Smooth muscle cell (in vitro differentiated cells): Measurements from ENCODE around the gene NIP7. TPM values are rescaled to one million over a fixed set of nuclear protein-coding genes. Genes with fewer than 3 reads are reported as not detected.

Experiments
- DNase-seq: peaks from one replicate; lab custom pipeline; 2025; ENCODE audit not compliant: unreplicated experiment; lab: John Stamatoyannopoulos, UW
- H2AFZ ChIP-seq: fragments of 200-600 bp; sonication (generic); 2 replicates; pipeline ENCODE4 v1.6.0; 2016; ENCODE audit warnings: antibody characterized with exemption, low read depth, mild to moderate bottlenecking
- H3F3A ChIP-seq: fragments of 200-600 bp; sonication (generic); 2 replicates; pipeline ENCODE4 v1.6.0; 2017; ENCODE audit warnings: antibody characterized with exemption, low read depth
- H3K27ac ChIP-seq: fragments of 200-600 bp; sonication (generic); 2 replicates; pipeline ENCODE4 v1.5.1; 2016; ENCODE audit warnings: low read depth, mild to moderate bottlenecking
- H3K27me3 ChIP-seq: fragments of 200-600 bp; sonication (generic); 2 replicates; pipeline ENCODE4 v1.6.1; 2016; ENCODE audit warnings: low read depth, mild to moderate bottlenecking
- H3K36me3 ChIP-seq: fragments of 200-600 bp; sonication (generic); 2 replicates; pipeline ENCODE4 v1.5.1; 2016; ENCODE audit warnings: low read depth
- H3K4me1 ChIP-seq: fragments of 200-600 bp; sonication (generic); 2 replicates; pipeline ENCODE4 v1.5.1; 2016; ENCODE audit warnings: low read depth
- H3K4me2 ChIP-seq: fragments of 200-600 bp; sonication (generic); 2 replicates; pipeline ENCODE4 v1.6.0; 2016; ENCODE audit warnings: mild to moderate bottlenecking
- H3K4me3 ChIP-seq: fragments of 200-600 bp; sonication (generic); 2 replicates; pipeline ENCODE4 v1.5.1; 2016; ENCODE audit warnings: mild to moderate bottlenecking
- H3K79me2 ChIP-seq: fragments of 200-600 bp; sonication (generic); 2 replicates; pipeline ENCODE4 v1.6.0; 2016; ENCODE audit warnings: low read depth, mild to moderate bottlenecking
- H3K9ac ChIP-seq: fragments of 200-600 bp; sonication (generic); 2 replicates; pipeline ENCODE4 v1.6.0; 2016; ENCODE audit warnings: low read depth
- H3K9me3 ChIP-seq: fragments of 200-600 bp; sonication (generic); replicated peaks from 2 replicates; pipeline ENCODE4 v1.5.1; 2016; ENCODE audit warnings: low read depth
- H4K20me1 ChIP-seq: fragments of 200-600 bp; sonication (generic); 2 replicates; pipeline ENCODE4 v1.6.0; 2016; ENCODE audit warnings: low read depth
- WGBS: methylation state at CpG from one replicate; pipeline ENCODE4 v1.1.7; 2016; ENCODE audit warnings: low lambda C conversion rate; 5-methylcytosine and 5-hydroxymethylcytosine counted together
- polyA plus RNA-seq: library from polyadenylated mRNA; unstranded; fragments of >200 nt; fragmentation: Nextera tagmentation; extraction: Ambion mirVana; gene quantifications from 2 replicates; pipeline ENCODE4 v1.2.1, GENCODE V29; 2016
- total RNA-seq: library from RNA; depleted of rRNA; stranded (reverse); fragments of >200 nt; gene quantifications from 2 replicates; pipeline ENCODE4 v1.2.3, GENCODE V29; 2014
- TF ChIP-seq, protein P1 (sequence below): fragments of 200-600 bp; sonication (generic); IDR thresholded peaks from 2 replicates; pipeline ENCODE4 v1.5.1; 2017; ENCODE audit warnings: borderline replicate concordance, mild to moderate bottlenecking, antibody characterized with exemption; ENCODE audit not compliant: insufficient read depth, poor library complexity, severe bottlenecking

The NIP7 gene
- total and polyA plus RNA-seq, 2 experiments from 2014 or later: 17.0 to 20.3 TPM

- peaks cover 2% of the 10 kb centered on the region for H3F3A ChIP-seq
- H3K36me3 ChIP-seq: no peaks in the 10 kb centered on the region
- H3K4me1 ChIP-seq: peaks cover 4% of the 10 kb centered on the region
- TF ChIP-seq, protein P1, sequence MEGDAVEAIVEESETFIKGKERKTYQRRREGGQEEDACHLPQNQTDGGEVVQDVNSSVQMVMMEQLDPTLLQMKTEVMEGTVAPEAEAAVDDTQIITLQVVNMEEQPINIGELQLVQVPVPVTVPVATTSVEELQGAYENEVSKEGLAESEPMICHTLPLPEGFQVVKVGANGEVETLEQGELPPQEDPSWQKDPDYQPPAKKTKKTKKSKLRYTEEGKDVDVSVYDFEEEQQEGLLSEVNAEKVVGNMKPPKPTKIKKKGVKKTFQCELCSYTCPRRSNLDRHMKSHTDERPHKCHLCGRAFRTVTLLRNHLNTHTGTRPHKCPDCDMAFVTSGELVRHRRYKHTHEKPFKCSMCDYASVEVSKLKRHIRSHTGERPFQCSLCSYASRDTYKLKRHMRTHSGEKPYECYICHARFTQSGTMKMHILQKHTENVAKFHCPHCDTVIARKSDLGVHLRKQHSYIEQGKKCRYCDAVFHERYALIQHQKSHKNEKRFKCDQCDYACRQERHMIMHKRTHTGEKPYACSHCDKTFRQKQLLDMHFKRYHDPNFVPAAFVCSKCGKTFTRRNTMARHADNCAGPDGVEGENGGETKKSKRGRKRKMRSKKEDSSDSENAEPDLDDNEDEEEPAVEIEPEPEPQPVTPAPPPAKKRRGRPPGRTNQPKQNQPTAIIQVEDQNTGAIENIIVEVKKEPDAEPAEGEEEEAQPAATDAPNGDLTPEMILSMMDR: no peak
- H2AFZ ChIP-seq: no peak overlapping the region
- H3K27me3 ChIP-seq: no peaks in the 10 kb centered on the region
- no peak overlapping the region for H3K4me3 ChIP-seq
- H3K9me3 ChIP-seq: no peaks in the 10 kb centered on the region
- peaks cover 30% of the 10 kb centered on the region for H3K79me2 ChIP-seq
- H3K9ac ChIP-seq: no peak overlapping the region
- no peak for DNase-seq
- WGBS: 98% methylated on average over 14 of the region's 14 CpGs
- H3K27ac ChIP-seq: no peak overlapping the region
- H4K20me1 ChIP-seq: peaks cover 47% of the 10 kb centered on the region
- H3K4me2 ChIP-seq: no peak overlapping the region
These were observed 16.2 kb upstream of the NIP7 start for GRCh38 chr16:69323415-69323814.

- 89% methylated on average over 8 of the region's 8 CpGs for WGBS
- TF ChIP-seq, protein P1: no peak
- Histone ChIP-seq H3K4me1 (peaks cover 10% of the 10 kb centered on the region), H3K36me3 (no peaks in the 10 kb centered on the region), H3K79me2 (peaks cover 36% of the 10 kb centered on the region), H3K4me3 (no peak overlapping the region), H3F3A (peaks cover 3% of the 10 kb centered on the region), H4K20me1 (peaks cover 54% of the 10 kb centered on the region), H3K4me2 (no peak overlapping the region), H3K9me3 (no peaks in the 10 kb centered on the region), H3K27ac (no peak overlapping the region), H3K27me3 (no peaks in the 10 kb centered on the region), H3K9ac (no peak overlapping the region), H2AFZ (no peak overlapping the region)
- DNase-seq: no peak
These were observed 15.5 kb upstream of the NIP7 start for GRCh38 chr16:69324013-69324531.

DNA sequence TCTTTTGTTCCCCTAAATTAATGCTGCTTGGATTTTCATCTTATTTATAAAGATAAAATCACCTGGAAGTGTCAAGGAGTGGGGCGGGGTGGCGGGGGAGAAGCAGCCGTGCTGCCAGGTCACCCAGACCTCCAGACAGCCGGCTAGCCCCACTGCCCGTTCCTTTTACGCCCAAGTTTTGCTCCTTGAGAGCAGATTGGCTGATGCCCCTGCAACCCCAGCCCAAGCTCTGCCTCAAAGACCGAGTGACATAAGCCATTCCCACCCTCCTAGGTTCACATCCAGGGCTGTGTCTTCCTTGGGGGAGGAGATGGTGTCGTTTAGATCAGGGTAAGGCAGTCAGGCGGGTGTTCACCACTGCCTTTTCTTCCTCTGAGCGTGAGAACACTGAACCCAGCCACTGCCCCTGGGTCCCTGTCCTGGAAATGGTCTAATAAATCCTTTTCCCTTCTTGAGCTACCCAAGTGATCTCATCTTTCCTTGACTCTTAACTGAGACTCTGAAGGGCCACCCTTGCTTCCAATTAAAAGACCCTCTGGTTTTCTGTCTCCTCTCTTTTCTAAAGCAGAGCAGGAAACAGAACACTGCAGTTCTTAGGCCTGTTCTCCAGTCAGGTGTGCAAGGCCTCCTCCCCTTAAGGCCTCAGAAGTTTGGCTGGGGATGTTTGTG, 14.9 kb upstream of the NIP7 start:
- peaks cover 16% of the 10 kb centered on the region for H3K4me1 ChIP-seq
- no peak overlapping the region for H2AFZ ChIP-seq
- no peaks in the 10 kb centered on the region for H3K36me3 ChIP-seq
- H3K27me3 ChIP-seq: no peaks in the 10 kb centered on the region
- no peak overlapping the region for H3K4me2 ChIP-seq
- peaks cover 3% of the 10 kb centered on the region for H3F3A ChIP-seq
- H3K9me3 ChIP-seq: no peaks in the 10 kb centered on the region
- no peak overlapping the region for H3K4me3 ChIP-seq
- peaks cover 43% of the 10 kb centered on the region for H3K79me2 ChIP-seq
- no peak overlapping the region for H3K9ac ChIP-seq
- TF ChIP-seq, protein P1: no peak
- H4K20me1 ChIP-seq: peaks cover 59% of the 10 kb centered on the region
- no peak overlapping the region for H3K27ac ChIP-seq
- WGBS: 89% methylated on average over 10 of the region's 10 CpGs
- DNase-seq: no peak

- H3K4me3 ChIP-seq: no peak overlapping the region
- peaks cover 3% of the 10 kb centered on the region for H3F3A ChIP-seq
- peaks cover 47% of the 10 kb centered on the region for H3K79me2 ChIP-seq
- DNase-seq: no peak
- H4K20me1 ChIP-seq: peaks cover 59% of the 10 kb centered on the region
- no peaks in the 10 kb centered on the region for H3K36me3 ChIP-seq
- H3K9me3 ChIP-seq: no peaks in the 10 kb centered on the region
- TF ChIP-seq, protein P1: no peak
- H3K4me1 ChIP-seq: peaks cover 16% of the 10 kb centered on the region
- H2AFZ ChIP-seq: no peak overlapping the region
- no peaks in the 10 kb centered on the region for H3K27me3 ChIP-seq
- H3K4me2 ChIP-seq: no peak overlapping the region
- H3K9ac ChIP-seq: no peak overlapping the region
- H3K27ac ChIP-seq: no peak overlapping the region
- WGBS: 97% methylated on average over 6 of the region's 6 CpGs
These were observed 13.8 kb upstream of the NIP7 start for GRCh38 chr16:69325784-69326171.
